ENCODE measurements around the gene GSTM3. TPM values are rescaled to one million over a fixed set of nuclear protein-coding genes. Genes with fewer than 3 reads are reported as not detected.
A peak's percentile ranks its signal among the peaks of the same experiment; 100 is the strongest.
"Not testable (repeated sequence)": the region's sequence is repeated elsewhere in the genome, so short reads cannot be mapped to it uniquely, and the experiment has no call there.

GSTM3 gene
- total RNA-seq, 2 donors from 2014 or later: 5.6 to 7.8 TPM

DNA sequence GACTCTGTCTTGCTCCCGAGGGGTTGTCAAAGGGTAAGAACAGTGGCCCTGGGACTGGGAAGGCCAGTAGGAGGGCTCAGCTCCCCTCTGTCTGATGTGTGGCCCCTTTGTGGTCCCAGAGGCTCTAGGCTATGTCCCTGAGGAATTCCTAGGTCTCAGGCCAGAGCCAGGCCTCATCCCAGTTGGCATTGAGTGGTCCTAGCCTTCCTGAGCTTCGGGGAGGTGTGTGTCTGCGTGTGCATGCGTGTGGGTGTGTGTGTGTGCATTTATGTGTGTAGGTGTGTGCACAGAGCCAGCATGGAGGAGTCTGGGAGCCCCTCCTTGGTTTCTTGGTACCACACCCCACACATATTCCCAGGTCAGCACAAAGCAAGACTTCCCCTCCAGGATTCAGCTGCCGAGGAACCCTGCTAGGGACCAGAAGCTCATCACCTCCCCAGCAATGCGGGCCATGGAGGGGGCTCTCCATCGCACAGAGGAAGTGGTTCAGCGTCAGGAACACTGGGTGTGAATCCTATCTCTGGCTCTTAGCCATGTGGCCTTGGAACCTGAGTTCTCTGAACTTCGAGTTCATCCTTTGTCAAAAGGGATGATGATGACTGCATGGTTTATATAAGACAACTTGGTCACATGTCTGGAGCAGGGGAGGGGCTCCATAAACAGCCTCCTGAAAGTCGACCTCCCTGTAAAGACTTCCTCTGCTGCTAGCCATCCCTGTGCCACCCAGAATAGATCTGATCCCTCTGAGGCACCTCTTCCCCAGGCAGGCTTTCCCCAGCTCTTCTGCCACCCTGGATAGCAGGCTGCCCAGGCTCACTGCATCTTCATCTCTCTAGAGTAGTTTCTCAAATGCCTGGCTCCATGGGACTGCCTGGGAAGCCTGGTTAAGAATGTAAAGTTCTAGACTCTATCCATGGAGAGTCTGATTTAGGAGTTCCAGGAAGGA lies 31.1 kb upstream of the GSTM3 start:
- peak overlapping the region; percentile 61 for H3K27ac Mint-ChIP-seq
- peaks cover 20% of the 10 kb centered on the region for H3K27me3 Mint-ChIP-seq
- no peaks in the 10 kb centered on the region for H3K9me3 ChIP-seq (ENCODE audit: control insufficient read depth, low read length, poor library complexity, severe bottlenecking)
- DNase-seq (peak in 1 of 3 donors; percentile 1), ATAC-seq (no peak)
- H3K4me1 Mint-ChIP-seq: peaks cover 17% of the 10 kb centered on the region
- peaks cover 5% of the 10 kb centered on the region for H3K36me3 Mint-ChIP-seq (ENCODE audit: low read depth)
- no peak overlapping the region for H3K4me3 Mint-ChIP-seq

- DNase-seq (peak in 1 of 3 donors; percentile 5), ATAC-seq (no peak)
- Mint-ChIP-seq H3K4me1 (peaks cover 15% of the 10 kb centered on the region), H3K27ac (no peak overlapping the region), H3K4me3 (no peak overlapping the region), H3K27me3 (peaks cover 15% of the 10 kb centered on the region), H3K36me3 (ENCODE audit: low read depth) (peaks cover 5% of the 10 kb centered on the region)
- no peaks in the 10 kb centered on the region for H3K9me3 ChIP-seq (ENCODE audit: control insufficient read depth, low read length, poor library complexity, severe bottlenecking)
Measured at GRCh38 chr1:109770331-109771095, 29.7 kb upstream of the GSTM3 start.

DNA sequence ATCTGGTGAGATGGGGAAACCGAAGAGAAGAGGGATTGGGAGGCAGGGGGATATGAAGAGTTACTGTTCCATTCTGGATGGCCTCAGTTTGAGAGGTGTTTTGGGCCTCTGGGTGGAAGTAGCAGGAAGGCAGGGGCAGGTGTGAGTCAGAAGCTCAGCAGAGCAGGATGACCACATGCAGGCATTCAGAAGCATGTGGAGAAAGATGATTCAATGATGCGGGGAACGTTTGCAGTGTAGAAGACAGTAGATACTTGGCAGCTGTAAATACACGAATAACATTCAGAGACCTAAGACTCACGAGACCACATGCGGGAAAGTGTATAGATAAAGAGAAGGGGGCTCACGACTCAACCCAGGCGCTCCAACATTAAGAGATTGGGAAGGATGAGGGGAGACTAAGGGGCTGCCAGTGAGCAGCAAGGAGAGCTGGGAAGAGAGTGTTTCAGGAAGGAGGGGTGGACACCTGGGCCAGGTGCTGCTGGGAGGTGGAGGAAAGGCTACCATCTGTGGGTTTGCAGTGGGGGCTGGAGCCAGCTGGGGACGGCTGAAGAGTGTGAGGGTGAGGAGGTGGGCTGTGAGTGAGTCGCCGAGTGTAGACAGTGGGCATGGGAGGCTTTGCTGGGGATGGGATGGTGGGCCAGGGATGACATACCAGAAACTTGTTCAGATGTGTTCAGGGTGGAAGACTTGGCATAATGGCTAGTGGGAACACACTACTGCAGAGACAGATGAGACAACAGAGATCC lies 28.7 kb upstream of the GSTM3 start:
- peaks cover 5% of the 10 kb centered on the region for H3K36me3 Mint-ChIP-seq (ENCODE audit: low read depth)
- peaks cover 15% of the 10 kb centered on the region for H3K4me1 Mint-ChIP-seq
- H3K27ac Mint-ChIP-seq: no peak overlapping the region
- no peak overlapping the region for H3K4me3 Mint-ChIP-seq
- no peaks in the 10 kb centered on the region for H3K9me3 ChIP-seq (ENCODE audit: control insufficient read depth, low read length, poor library complexity, severe bottlenecking)
- peak in 2 of 3 donors; percentile 4 to 6 for DNase-seq
- no peak for ATAC-seq
- peaks cover 9% of the 10 kb centered on the region for H3K27me3 Mint-ChIP-seq

DNA sequence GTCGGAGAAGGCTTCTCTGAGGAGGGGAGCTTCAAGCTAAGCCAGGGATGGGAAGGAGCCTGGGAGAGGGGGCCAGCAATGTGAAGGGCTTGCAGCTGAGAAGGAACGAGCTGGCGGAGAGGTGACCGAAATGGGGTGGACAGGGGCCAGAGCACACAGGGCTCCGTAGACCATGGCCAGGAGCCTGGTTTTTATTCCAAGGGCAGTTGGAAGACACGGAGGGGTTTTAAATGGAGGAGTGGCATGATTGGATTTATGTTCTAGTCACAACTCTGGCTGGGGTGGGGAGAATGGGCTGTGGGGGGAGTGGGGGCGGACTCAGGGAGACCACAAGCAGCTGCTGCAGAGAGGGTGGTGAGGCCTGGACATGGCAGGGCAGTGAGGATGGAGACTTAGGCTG lies 28.0 kb upstream of the GSTM3 start:
- no peaks in the 10 kb centered on the region for H3K9me3 ChIP-seq (ENCODE audit: control insufficient read depth, low read length, poor library complexity, severe bottlenecking)
- no peak overlapping the region for H3K27ac Mint-ChIP-seq
- H3K4me1 Mint-ChIP-seq: peaks cover 15% of the 10 kb centered on the region
- peaks cover 5% of the 10 kb centered on the region for H3K36me3 Mint-ChIP-seq (ENCODE audit: low read depth)
- peak in 1 of 3 donors; percentile 3 for DNase-seq
- peaks cover 15% of the 10 kb centered on the region for H3K27me3 Mint-ChIP-seq
- ATAC-seq: no peak
- H3K4me3 Mint-ChIP-seq: no peak overlapping the region

- Mint-ChIP-seq H3K27me3 (peaks cover 15% of the 10 kb centered on the region), H3K36me3 (ENCODE audit: low read depth) (peaks cover 5% of the 10 kb centered on the region), H3K4me3 (no peak overlapping the region), H3K27ac (no peak overlapping the region), H3K4me1 (peaks cover 11% of the 10 kb centered on the region)
- DNase-seq (peak in 1 of 3 donors; percentile 1), ATAC-seq (no peak)
- H3K9me3 ChIP-seq (ENCODE audit: control insufficient read depth, low read length, poor library complexity, severe bottlenecking): no peaks in the 10 kb centered on the region
Measured at GRCh38 chr1:109768335-109768650, 27.5 kb upstream of the GSTM3 start.

- Mint-ChIP-seq H3K4me3 (no peak overlapping the region), H3K36me3 (ENCODE audit: low read depth) (peaks cover 5% of the 10 kb centered on the region), H3K27me3 (peaks cover 15% of the 10 kb centered on the region), H3K4me1 (peaks cover 11% of the 10 kb centered on the region), H3K27ac (no peak overlapping the region)
- ATAC-seq: no peak
- peak in 1 of 3 donors; percentile 5 for DNase-seq
- no peaks in the 10 kb centered on the region for H3K9me3 ChIP-seq (ENCODE audit: control insufficient read depth, low read length, poor library complexity, severe bottlenecking)
Measured at GRCh38 chr1:109767637-109768334, 26.9 kb upstream of the GSTM3 start.

GRCh38 chr1:109766991-109767636 lies 26.3 kb upstream of the GSTM3 start:
- not testable (repeated sequence) for ATAC-seq; H3K27ac Mint-ChIP-seq; DNase-seq; H3K4me1 Mint-ChIP-seq; H3K36me3 Mint-ChIP-seq (ENCODE audit: low read depth); H3K4me3 Mint-ChIP-seq; H3K9me3 ChIP-seq (ENCODE audit: control insufficient read depth, low read length, poor library complexity, severe bottlenecking)
- H3K27me3 Mint-ChIP-seq: peaks cover 15% of the 10 kb centered on the region

DNA sequence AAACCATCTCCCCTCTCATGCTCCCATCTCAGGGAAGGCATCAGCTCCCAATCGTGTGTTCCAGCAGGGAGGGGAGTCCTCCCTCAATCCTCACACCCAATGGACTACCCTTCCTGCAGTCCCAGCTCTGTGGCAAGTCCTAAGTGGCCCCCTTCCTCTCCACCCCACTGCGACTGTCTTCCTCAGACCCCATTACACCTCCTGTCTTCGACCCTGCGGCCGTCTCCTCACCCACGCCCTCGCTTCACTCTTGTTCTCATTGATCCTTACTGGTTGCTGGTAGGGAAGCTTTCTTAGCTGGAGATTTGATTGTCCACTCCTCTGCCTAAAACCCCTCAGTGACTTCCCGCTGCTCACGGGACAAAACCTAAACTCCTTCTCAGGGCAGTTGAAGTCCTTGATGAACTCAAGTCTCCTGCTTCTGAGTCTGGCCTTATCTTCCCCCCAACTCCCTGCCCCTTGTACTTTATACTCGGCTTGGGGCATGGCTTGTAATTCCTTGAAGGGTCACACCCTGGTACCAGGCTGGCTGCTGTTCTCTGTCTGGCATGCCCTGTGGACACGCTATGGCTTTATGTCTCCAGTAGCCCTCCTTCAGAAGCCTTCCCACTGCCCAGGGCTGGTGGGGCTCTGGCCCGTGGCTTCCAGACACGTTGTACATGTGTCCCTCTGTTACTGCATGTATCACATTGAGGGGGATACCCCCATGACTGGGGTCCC lies 25.2 kb upstream of the GSTM3 start:
- Mint-ChIP-seq H3K36me3 (ENCODE audit: low read depth) (peaks cover 5% of the 10 kb centered on the region), H3K4me3 (no peak overlapping the region), H3K4me1 (peaks cover 4% of the 10 kb centered on the region), H3K27me3 (peaks cover 15% of the 10 kb centered on the region), H3K27ac (no peak overlapping the region)
- ATAC-seq (no peak), DNase-seq (no peak)
- H3K9me3 ChIP-seq (ENCODE audit: control insufficient read depth, low read length, poor library complexity, severe bottlenecking): no peaks in the 10 kb centered on the region

GRCh38 chr1:109765483-109765815 lies 24.6 kb upstream of the GSTM3 start:
- no peaks in the 10 kb centered on the region for H3K9me3 ChIP-seq (ENCODE audit: control insufficient read depth, low read length, poor library complexity, severe bottlenecking)
- Mint-ChIP-seq H3K27me3 (peaks cover 15% of the 10 kb centered on the region), H3K27ac (no peak overlapping the region), H3K4me1 (peaks cover 2% of the 10 kb centered on the region), H3K4me3 (no peak overlapping the region), H3K36me3 (ENCODE audit: low read depth) (peaks cover 5% of the 10 kb centered on the region)
- ATAC-seq (no peak), DNase-seq (no peak)

DNA sequence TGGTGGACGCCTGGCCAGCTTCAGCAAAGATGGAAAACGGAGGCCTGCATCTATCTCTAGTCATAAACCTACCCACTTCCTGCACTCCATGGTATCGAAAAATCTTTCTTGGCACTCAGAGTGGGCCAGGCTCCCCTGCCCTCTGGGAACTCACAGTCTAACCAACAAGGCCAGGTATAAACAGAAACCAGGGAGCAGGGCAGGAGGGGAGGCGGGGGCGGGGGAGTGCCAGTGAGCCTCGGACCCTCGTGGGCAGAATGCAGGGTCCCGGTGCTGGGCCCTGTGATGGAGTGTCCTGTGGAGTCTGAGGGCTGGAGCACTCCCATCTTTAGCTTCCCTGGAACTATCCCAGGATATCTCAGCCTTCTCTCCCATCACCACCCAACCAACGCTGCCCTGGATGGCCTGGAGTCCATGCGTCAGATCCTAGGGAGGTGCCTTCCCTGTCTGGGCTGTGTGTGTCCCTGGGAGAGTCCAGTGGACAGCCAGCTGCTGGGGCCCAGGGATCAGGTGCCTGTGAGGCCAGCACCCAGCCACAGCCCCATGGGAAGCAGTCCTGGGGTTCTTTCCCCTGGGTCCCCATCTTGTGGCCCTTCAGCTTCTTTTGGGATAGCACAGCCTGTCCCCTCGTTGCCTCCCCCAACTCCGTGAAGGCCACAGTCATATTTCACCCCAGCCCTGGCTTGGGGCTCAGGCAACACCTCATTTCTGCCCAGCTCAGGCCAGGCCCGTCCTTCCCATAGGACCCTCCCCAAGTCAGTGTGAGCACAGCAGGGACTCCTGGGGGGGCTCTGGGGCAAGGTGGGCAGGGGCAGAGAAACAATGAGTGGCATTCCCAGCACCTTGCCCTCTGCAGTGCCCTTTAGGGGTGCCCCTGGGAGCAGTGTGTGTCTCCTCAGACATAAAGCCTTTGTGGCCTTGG lies 24.0 kb upstream of the GSTM3 start:
- DNase-seq (peak in 1 of 3 donors; percentile 6), ATAC-seq (no peak)
- H3K9me3 ChIP-seq (ENCODE audit: control insufficient read depth, low read length, poor library complexity, severe bottlenecking): no peaks in the 10 kb centered on the region
- peaks cover 2% of the 10 kb centered on the region for H3K4me1 Mint-ChIP-seq
- H3K36me3 Mint-ChIP-seq (ENCODE audit: low read depth): peaks cover 5% of the 10 kb centered on the region
- peaks cover 15% of the 10 kb centered on the region for H3K27me3 Mint-ChIP-seq
- no peak overlapping the region for H3K27ac Mint-ChIP-seq
- no peak overlapping the region for H3K4me3 Mint-ChIP-seq
